ENCODE results near the gene CALR. TPM values are rescaled to one million over a fixed set of nuclear protein-coding genes. Genes with fewer than 3 reads are reported as not detected.
"Not testable (repeated sequence)": the region's sequence is repeated elsewhere in the genome, so short reads cannot be mapped to it uniquely, and the experiment has no call there.

Gene CALR
- total RNA-seq, 4 donors from 2014 or later, result 171 to 350 (median 229) TPM

GRCh38 chr19:12899891-12900518 is 38.4 kb upstream of the CALR start:
- no peak for TF ChIP-seq CTCF (IDR thresholded peaks at IDR 0.05)
- TF ChIP-seq POLR2A (IDR thresholded peaks at IDR 0.05), result no peak
- no peak for DNase-seq (ENCODE audit: low spot score in 2 of 2)
- WGBS, 2 donors, result 84 to 90% methylated on average over 10 of the region's 10 CpGs
- H3K4me3 ChIP-seq (ENCODE audit: low read depth, poor library complexity, severe bottlenecking), result no peak overlapping the region
- intact Hi-C loops (cut with DNase I; ENCODE audit: low total_unique reads), result no loop called here

- H3K4me3 ChIP-seq (ENCODE audit: low read depth, poor library complexity, severe bottlenecking), result no peak overlapping the region
- TF ChIP-seq CTCF (IDR thresholded peaks at IDR 0.05) (no peak), POLR2A (IDR thresholded peaks at IDR 0.05) (no peak)
- 85 to 88% methylated on average over 9 of the region's 9 CpGs for WGBS, 2 donors
- intact Hi-C loops (cut with DNase I; ENCODE audit: low total_unique reads), result no loop called here
- no peak for DNase-seq (ENCODE audit: low spot score in 2 of 2)
Measured at GRCh38 chr19:12907166-12907565, 31.2 kb upstream of the CALR start.

- intact Hi-C loops (cut with DNase I; ENCODE audit: low total_unique reads), result no loop called here
- WGBS, 2 donors, result 23 to 41% methylated on average over 4 of the region's 4 CpGs
- TF ChIP-seq CTCF (IDR thresholded peaks at IDR 0.05) (no peak), POLR2A (IDR thresholded peaks at IDR 0.05) (no peak)
- H3K4me3 ChIP-seq (ENCODE audit: low read depth, poor library complexity, severe bottlenecking), result no peak overlapping the region
- DNase-seq (ENCODE audit: low spot score in 2 of 2), result no peak
Measured at GRCh38 chr19:12912571-12912970, 25.8 kb upstream of the CALR start.

- WGBS, 2 donors, result 7 to 19% methylated on average over 22 of the region's 22 CpGs
- DNase-seq (ENCODE audit: low spot score in 2 of 2), result peak; percentile 48 to 94
- H3K4me3 ChIP-seq (ENCODE audit: low read depth, poor library complexity, severe bottlenecking), result no peak overlapping the region
- intact Hi-C loops (cut with DNase I; ENCODE audit: low total_unique reads), result no loop called here
- TF ChIP-seq CTCF (IDR thresholded peaks at IDR 0.05) (no peak), POLR2A (IDR thresholded peaks at IDR 0.05) (no peak)
Measured at GRCh38 chr19:12913011-12913561, 25.3 kb upstream of the CALR start.

- intact Hi-C loops (cut with DNase I; ENCODE audit: low total_unique reads), result no loop called here
- no peak overlapping the region for H3K4me3 ChIP-seq (ENCODE audit: low read depth, poor library complexity, severe bottlenecking)
- DNase-seq (ENCODE audit: low spot score in 2 of 2), result peak in 1 of 2 donors; percentile 47
- 38 to 41% methylated on average over 12 of the region's 12 CpGs for WGBS, 2 donors
- TF ChIP-seq POLR2A (IDR thresholded peaks at IDR 0.05), result no peak
- TF ChIP-seq CTCF (IDR thresholded peaks at IDR 0.05), result no peak
Measured at GRCh38 chr19:12913851-12914690, 24.3 kb upstream of the CALR start.

GRCh38 chr19:12915860-12916259 is 22.5 kb upstream of the CALR start:
- DNase-seq (ENCODE audit: low spot score in 2 of 2); intact Hi-C loops (cut with DNase I; ENCODE audit: low total_unique reads); H3K4me3 ChIP-seq (ENCODE audit: low read depth, poor library complexity, severe bottlenecking): not testable (repeated sequence)
- WGBS, 2 donors, result 88 to 93% methylated on average over 4 of the region's 4 CpGs

Data from lower leg skin (tissue), 4 donors.